Mucosa of descending colon (tissue), 3 donors: ENCODE data around the gene MAP3K21. TPM values are rescaled to one million over a fixed set of nuclear protein-coding genes. Genes with fewer than 3 reads are reported as not detected.

ENCODE experiments used
- ATAC-seq: fragments of 200-7000 bp; cut with Tn5 transposase; one replicate; pipeline ENCODE4 v1.9.1; 2020; ENCODE audit warnings: mild to moderate bottlenecking, moderate library complexity
- DNase-seq, 3 donors: peaks; one replicate each; pipeline ENCODE4 v3.0.0-alpha.2; 2020
- H3K36me3 ChIP-seq: fragments of 200-600 bp; one replicate; pipeline ENCODE4 v1.8.0; 2021; ENCODE audit warnings: low read depth, mild to moderate bottlenecking
- H3K4me1 ChIP-seq: fragments of 200-600 bp; one replicate; pipeline ENCODE4 v1.8.0; 2021; ENCODE audit warnings: low read depth, mild to moderate bottlenecking
- H3K4me3 ChIP-seq: fragments of 200-600 bp; one replicate; pipeline ENCODE4 v1.8.0; 2021; ENCODE audit warnings: mild to moderate bottlenecking
- H3K9me3 ChIP-seq: fragments of 200-600 bp; one replicate; pipeline ENCODE4 v1.8.0; 2021; ENCODE audit warnings: mild to moderate bottlenecking
- intact Hi-C, 2 donors: fragments of 100-400 bp; cut with DNase I in 1 of 2; cut with micrococcal nuclease in 1 of 2; formaldehyde crosslinking; loops; one replicate each; pipeline versions ENCODE4 v1.11.0 to v1.11.1; 2022; cut with DNase I, micrococcal nuclease
- total RNA-seq, 3 donors: library from RNA; stranded (reverse); fragmentation: NEBNext Ultra II Directional in 2 of 3; extraction: Animal tissue kit (Norgen Biotek cat#: 25700) in 2 of 3; gene quantifications; one replicate each; pipeline versions ENCODE4 v1.2.1 to v1.2.4, GENCODE V29; 2021 to 2023
- TF ChIP-seq, protein P1 (sequence below): fragments of 200-600 bp; IDR thresholded peaks from one replicate; pipeline ENCODE4 v1.8.0; 2022; ENCODE audit warnings: antibody characterized with exemption, mild to moderate bottlenecking
- donor health status: DM: no; HTN: no; CAD: no; lungs with moderate emphysema.
- donor health status: DM: no; HTN: no; CAD: no.
- donor health status: DM: no; HTN: yes; CAD: no.

The MAP3K21 gene
- total RNA-seq, 3 donors from 2014 or later = 8.3 to 21.1 (median 12.6) TPM

- Histone ChIP-seq H3K9me3 (no peaks in the 10 kb centered on the region), H3K4me3 (no peak overlapping the region), H3K36me3 (no peaks in the 10 kb centered on the region), H3K4me1 (peaks cover 6% of the 10 kb centered on the region)
- intact Hi-C loops = no loop called here
- DNase-seq (no peak), ATAC-seq (no peak)
- TF ChIP-seq, protein P1, sequence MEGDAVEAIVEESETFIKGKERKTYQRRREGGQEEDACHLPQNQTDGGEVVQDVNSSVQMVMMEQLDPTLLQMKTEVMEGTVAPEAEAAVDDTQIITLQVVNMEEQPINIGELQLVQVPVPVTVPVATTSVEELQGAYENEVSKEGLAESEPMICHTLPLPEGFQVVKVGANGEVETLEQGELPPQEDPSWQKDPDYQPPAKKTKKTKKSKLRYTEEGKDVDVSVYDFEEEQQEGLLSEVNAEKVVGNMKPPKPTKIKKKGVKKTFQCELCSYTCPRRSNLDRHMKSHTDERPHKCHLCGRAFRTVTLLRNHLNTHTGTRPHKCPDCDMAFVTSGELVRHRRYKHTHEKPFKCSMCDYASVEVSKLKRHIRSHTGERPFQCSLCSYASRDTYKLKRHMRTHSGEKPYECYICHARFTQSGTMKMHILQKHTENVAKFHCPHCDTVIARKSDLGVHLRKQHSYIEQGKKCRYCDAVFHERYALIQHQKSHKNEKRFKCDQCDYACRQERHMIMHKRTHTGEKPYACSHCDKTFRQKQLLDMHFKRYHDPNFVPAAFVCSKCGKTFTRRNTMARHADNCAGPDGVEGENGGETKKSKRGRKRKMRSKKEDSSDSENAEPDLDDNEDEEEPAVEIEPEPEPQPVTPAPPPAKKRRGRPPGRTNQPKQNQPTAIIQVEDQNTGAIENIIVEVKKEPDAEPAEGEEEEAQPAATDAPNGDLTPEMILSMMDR = no peak
These were observed 31.6 kb upstream of the MAP3K21 start for GRCh38 chr1:233295975-233296322.

GRCh38 chr1:233299450-233299849, 28.1 kb upstream of the MAP3K21 start:
- intact Hi-C loops = no loop called here

GRCh38 chr1:233300326-233300725, 27.2 kb upstream of the MAP3K21 start:
- Histone ChIP-seq H3K4me3 (no peak overlapping the region), H3K36me3 (no peaks in the 10 kb centered on the region), H3K9me3 (no peaks in the 10 kb centered on the region), H3K4me1 (no peaks in the 10 kb centered on the region)
- DNase-seq (no peak), ATAC-seq (no peak)
- intact Hi-C loops = no loop called here
- TF ChIP-seq, protein P1 = no peak

More at GRCh38 chr1:233299450-233299849, 28.1 kb upstream of the MAP3K21 start:
- no peaks in the 10 kb centered on the region for H3K9me3 ChIP-seq
- ATAC-seq (no peak), DNase-seq (no peak)
- H3K4me3 ChIP-seq = no peak overlapping the region
- H3K36me3 ChIP-seq = no peaks in the 10 kb centered on the region
- peaks cover 6% of the 10 kb centered on the region for H3K4me1 ChIP-seq
- TF ChIP-seq, protein P1 = no peak

DNA sequence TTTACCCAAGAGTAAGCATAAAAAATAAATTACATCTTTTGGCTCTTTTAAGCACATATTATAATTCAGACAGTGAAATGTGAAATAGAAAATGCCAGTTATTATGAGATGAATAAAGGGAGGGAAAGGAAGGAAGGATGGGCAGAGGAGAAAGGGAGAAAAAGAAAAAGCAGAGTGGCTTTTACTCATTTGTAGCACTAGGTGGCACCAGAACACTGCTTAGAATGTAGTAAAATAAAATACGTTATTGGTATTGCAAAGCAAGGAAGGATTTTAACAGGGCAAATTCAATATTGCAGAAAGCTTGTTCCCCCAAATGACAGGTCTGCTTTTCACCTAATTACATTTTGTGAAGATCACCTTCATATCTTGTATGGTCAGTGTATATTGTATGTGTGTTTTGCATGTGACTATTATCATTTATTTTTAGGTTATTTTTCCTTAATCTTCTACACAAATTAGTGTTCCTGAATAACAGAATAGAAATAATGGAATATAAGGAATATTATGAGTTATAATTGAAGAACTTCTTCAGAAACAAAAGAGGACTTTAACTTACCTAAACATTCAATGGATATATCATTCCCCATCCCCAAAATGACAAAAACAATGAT, 22.9 kb upstream of the MAP3K21 start:
- TF ChIP-seq, protein P1 = peak; percentile 49
- ATAC-seq (peak; percentile 62), DNase-seq (peak in 1 of 3 donors; percentile 24)
- H3K9me3 ChIP-seq = no peaks in the 10 kb centered on the region
- H3K4me3 ChIP-seq = no peak overlapping the region
- intact Hi-C loops = no loop called here
- no peaks in the 10 kb centered on the region for H3K36me3 ChIP-seq
- H3K4me1 ChIP-seq = no peaks in the 10 kb centered on the region

- TF ChIP-seq, protein P1 = no peak
- H3K9me3 ChIP-seq = no peaks in the 10 kb centered on the region
- intact Hi-C loops = no loop called here
- no peak overlapping the region for H3K4me3 ChIP-seq
- ATAC-seq = no peak
- no peaks in the 10 kb centered on the region for H3K4me1 ChIP-seq
- H3K36me3 ChIP-seq = no peaks in the 10 kb centered on the region
- DNase-seq = no peak
These were observed 13.9 kb upstream of the MAP3K21 start for GRCh38 chr1:233313434-233314155.
